Measurements from ENCODE around the gene DAW1. TPM values are rescaled to one million over a fixed set of nuclear protein-coding genes. Genes with fewer than 3 reads are reported as not detected.
"Not testable (repeated sequence)": the region's sequence is repeated elsewhere in the genome, so short reads cannot be mapped to it uniquely, and the experiment has no call there.

Gene DAW1
- polyA plus RNA-seq, 1 of the 3 experiments (the other 2 are of a cell fraction), result 1.2 TPM

GRCh38 chr2:227834916-227835650, 36.3 kb upstream of the DAW1 start:
- ChIA-PET POLR2A (no interaction called here), CTCF (interaction anchor here (1.7 kb wide), 1 partner anchor 27 kb away, joined by 6 read pairs; no protein-coding TSS in a partner anchor)
- Histone ChIP-seq H3F3A (replicated peaks; ENCODE audit: insufficient read depth) (no peaks in the 10 kb centered on the region), H4K20me1 (ENCODE audit: insufficient read depth) (no peaks in the 10 kb centered on the region), H3K79me2 (ENCODE audit: insufficient read depth) (no peaks in the 10 kb centered on the region), H2AFZ (ENCODE audit: low read depth) (no peak overlapping the region), H3K27me3 (ENCODE audit: insufficient read depth) (no peaks in the 10 kb centered on the region), H3K9me2 (no peaks in the 10 kb centered on the region), H3K9ac (no peak overlapping the region), H3K36me3 (replicated peaks in 1 of 2; ENCODE audit: control insufficient read depth in 1 of 2, insufficient read depth in 2 of 2, low read length in 1 of 2) (no peaks in the 10 kb centered on the region), H3K4me3 (ENCODE audit: low read depth in 2 of 2, low read length in 1 of 2) (no peak overlapping the region), H3K27ac (ENCODE audit: low read depth in 2 of 2, low read length in 1 of 2) (no peak overlapping the region), H3K4me2 (no peak overlapping the region), H3K4me1 (ENCODE audit: control insufficient read depth in 1 of 2, insufficient read depth in 2 of 2, low read depth in 1 of 2, low read length in 1 of 2) (no peaks in the 10 kb centered on the region), H3K9me3 (no peaks in the 10 kb centered on the region)
- no peak for DNase-seq
- no peak for TF ChIP-seq NRF1 (IDR thresholded peaks at IDR 0.05; ENCODE audit: low read depth, low read length)
- TF ChIP-seq PBX3 (IDR thresholded peaks at IDR 0.05), result no peak
- TF ChIP-seq MEF2A (IDR thresholded peaks at IDR 0.05; ENCODE audit: borderline replicate concordance, low read depth), result no peak
- no peak for TF ChIP-seq SMC3 (IDR thresholded peaks at IDR 0.05; ENCODE audit: low read depth, low read length)
- TF ChIP-seq FOSL2 (IDR thresholded peaks at IDR 0.05; ENCODE audit: borderline replicate concordance, low read depth), result no peak
- TF ChIP-seq TCF12 (IDR thresholded peaks at IDR 0.05), result no peak
- TF ChIP-seq REST (IDR thresholded peaks at IDR 0.05; ENCODE audit: low read depth, low read length), result no peak
- no peak for TF ChIP-seq MXI1 (IDR thresholded peaks at IDR 0.05; ENCODE audit: low read depth, low read length)
- WGBS (ENCODE audit: low lambda C conversion rate), result 60% methylated on average over 5 of the region's 5 CpGs

- H3K79me2 ChIP-seq (ENCODE audit: insufficient read depth); H3K27ac ChIP-seq (ENCODE audit: low read depth in 2 of 2, low read length in 1 of 2); H3K9ac ChIP-seq; H3K4me2 ChIP-seq; H3K9me2 ChIP-seq; H3K27me3 ChIP-seq (ENCODE audit: insufficient read depth); POLR2A ChIA-PET; H3K4me1 ChIP-seq (ENCODE audit: control insufficient read depth in 1 of 2, insufficient read depth in 2 of 2, low read depth in 1 of 2, low read length in 1 of 2); H3K4me3 ChIP-seq (ENCODE audit: low read depth in 2 of 2, low read length in 1 of 2); H3F3A ChIP-seq (replicated peaks; ENCODE audit: insufficient read depth); DNase-seq; H2AFZ ChIP-seq (ENCODE audit: low read depth); H3K36me3 ChIP-seq (replicated peaks in 1 of 2; ENCODE audit: control insufficient read depth in 1 of 2, insufficient read depth in 2 of 2, low read length in 1 of 2); H3K9me3 ChIP-seq; H4K20me1 ChIP-seq (ENCODE audit: insufficient read depth): not testable (repeated sequence)
- WGBS (ENCODE audit: low lambda C conversion rate), result 32% methylated on average over 7 of the region's 7 CpGs
- CTCF ChIA-PET, result interaction anchor here (0.6 kb wide), 1 partner anchor 1377 kb away, joined by 3 read pairs; no protein-coding TSS in a partner anchor
These were observed 31.9 kb upstream of the DAW1 start for GRCh38 chr2:227839339-227840129.

Data from SK-N-SH (cell line).